ENCODE measurements around the gene SMARCA5. TPM values are rescaled to one million over a fixed set of nuclear protein-coding genes. Genes with fewer than 3 reads are reported as not detected.

SMARCA5 gene
- total and polyA plus RNA-seq, 10 of the 15 experiments (the other 5 are each of a cell fraction or from before 2014, with no cell fraction given) = 21.7 to 69.6 (median 37.4) TPM

GRCh38 chr4:143599827-143600226, 86.3 kb downstream of the SMARCA5 start:
- POLR2A ChIA-PET = no interaction called here

More at GRCh38 chr4:143599827-143600226, 86.3 kb downstream of the SMARCA5 start:
- CTCF ChIA-PET = no interaction called here
- no peaks in the 10 kb centered on the region for H3K9me3 ChIP-seq (replicated peaks; ENCODE audit: control insufficient read depth, insufficient read depth, low read length)
- no peak overlapping the region for H3K9ac ChIP-seq (ENCODE audit: control insufficient read depth, insufficient read depth, low read length)
- WGBS (ENCODE audit: insufficient coverage, insufficient replicate concordance, low lambda C conversion rate, missing lambda C conversion rate) = 87% methylated on average over 1 of the region's 1 CpG
- no peaks in the 10 kb centered on the region for H3K79me2 ChIP-seq (ENCODE audit: control insufficient read depth, insufficient read depth, low read length)
- no peaks in the 10 kb centered on the region for H4K20me1 ChIP-seq (ENCODE audit: control insufficient read depth, insufficient read depth)
- in situ Hi-C loops (cut with MboI) (no loop called here), intact Hi-C loops (cut with micrococcal nuclease; ENCODE audit: unreplicated experiment) (no loop called here)
- SMC1A ChIA-PET (ENCODE audit: uncharacterized antibody, unreplicated experiment) = no interaction called here
- ATAC-seq = no peak
- H3K27me3 ChIP-seq (replicated peaks in 1 of 2; ENCODE audit: control insufficient read depth in 2 of 2, insufficient read depth in 2 of 2, low read length in 1 of 2) = no peaks in the 10 kb centered on the region
- H3K4me2 ChIP-seq (ENCODE audit: control insufficient read depth, insufficient read depth) = no peak overlapping the region
- no peak for DNase-seq (ENCODE audit: low read depth, low spot score)
- no peak for FAIRE-seq
- RAD21 ChIA-PET (ENCODE audit: unreplicated experiment) = no interaction called here
- no peaks in the 10 kb centered on the region for H3K36me3 ChIP-seq (ENCODE audit: control insufficient read depth in 2 of 2, insufficient read depth in 2 of 2, low read length in 1 of 2)
- BruUV-seq (replicated peaks) = no TSS peak
- H3K4me1 ChIP-seq (ENCODE audit: control insufficient read depth, insufficient read depth, low read length) = no peaks in the 10 kb centered on the region
- TF ChIP-seq IRF3 (IDR thresholded peaks at IDR 0.05) = no peak
- TF ChIP-seq ZBTB4 (CRISPR knock-in tag; IDR thresholded peaks at IDR 0.05) = no peak
- no peak overlapping the region for H3K27ac ChIP-seq (ENCODE audit: control insufficient read depth, insufficient read depth)
- no peak overlapping the region for H2AFZ ChIP-seq (ENCODE audit: control insufficient read depth, low read depth, low read length)
- H3K4me3 ChIP-seq = no peak overlapping the region
